Adrenal gland (tissue), 5 donors: Measurements from ENCODE around the gene CRISPLD2.

Experiments
- POLR2A ChIP-seq, 2 donors: fragments of 450-650 bp; IDR thresholded peaks; one replicate each; pipeline ENCODE4 v1.6.1; 2017; ENCODE audit warnings: antibody characterized with exemption in 2 of 2, mild to moderate bottlenecking in 2 of 2, moderate library complexity in 1 of 2
- TF ChIP-seq, protein P1 (sequence below), 6 experiments: fragments of 450-650 bp in 4 of 6; fragments of 200-600 bp in 2 of 6; sonication (generic) in 1 of 6; IDR thresholded peaks; 1 replicate in 5 of 6; 2 replicates in 1 of 6; pipeline versions ENCODE4 v1.5.1 to v1.8.0; 2016 to 2021; ENCODE audit warnings: antibody characterized with exemption in 6 of 6, mild to moderate bottlenecking in 2 of 6, moderate library complexity in 1 of 6
- donor health status: DM: no; HTN: no; CAD: no.

DNA sequence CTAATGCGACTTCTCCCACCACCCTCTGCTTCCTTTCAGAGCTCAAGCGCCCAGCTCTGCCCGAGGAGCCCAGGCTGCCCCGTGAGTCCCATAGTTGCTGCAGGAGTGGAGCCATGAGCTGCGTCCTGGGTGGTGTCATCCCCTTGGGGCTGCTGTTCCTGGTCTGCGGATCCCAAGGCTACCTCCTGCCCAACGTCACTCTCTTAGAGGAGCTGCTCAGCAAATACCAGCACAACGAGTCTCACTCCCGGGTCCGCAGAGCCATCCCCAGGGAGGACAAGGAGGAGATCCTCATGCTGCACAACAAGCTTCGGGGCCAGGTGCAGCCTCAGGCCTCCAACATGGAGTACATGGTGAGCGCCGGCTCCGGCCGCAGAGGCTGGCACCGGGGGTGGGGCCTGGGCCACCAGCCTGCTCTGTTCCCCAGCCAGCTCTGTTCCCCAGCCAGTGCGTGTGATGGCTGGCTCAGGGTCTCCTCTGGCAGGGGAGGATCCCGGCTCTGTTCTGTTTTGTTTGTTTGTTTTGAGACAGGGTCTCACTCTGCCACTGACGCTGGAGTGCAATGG, 18.7 kb downstream of the CRISPLD2 start:
- TF ChIP-seq, protein P1, sequence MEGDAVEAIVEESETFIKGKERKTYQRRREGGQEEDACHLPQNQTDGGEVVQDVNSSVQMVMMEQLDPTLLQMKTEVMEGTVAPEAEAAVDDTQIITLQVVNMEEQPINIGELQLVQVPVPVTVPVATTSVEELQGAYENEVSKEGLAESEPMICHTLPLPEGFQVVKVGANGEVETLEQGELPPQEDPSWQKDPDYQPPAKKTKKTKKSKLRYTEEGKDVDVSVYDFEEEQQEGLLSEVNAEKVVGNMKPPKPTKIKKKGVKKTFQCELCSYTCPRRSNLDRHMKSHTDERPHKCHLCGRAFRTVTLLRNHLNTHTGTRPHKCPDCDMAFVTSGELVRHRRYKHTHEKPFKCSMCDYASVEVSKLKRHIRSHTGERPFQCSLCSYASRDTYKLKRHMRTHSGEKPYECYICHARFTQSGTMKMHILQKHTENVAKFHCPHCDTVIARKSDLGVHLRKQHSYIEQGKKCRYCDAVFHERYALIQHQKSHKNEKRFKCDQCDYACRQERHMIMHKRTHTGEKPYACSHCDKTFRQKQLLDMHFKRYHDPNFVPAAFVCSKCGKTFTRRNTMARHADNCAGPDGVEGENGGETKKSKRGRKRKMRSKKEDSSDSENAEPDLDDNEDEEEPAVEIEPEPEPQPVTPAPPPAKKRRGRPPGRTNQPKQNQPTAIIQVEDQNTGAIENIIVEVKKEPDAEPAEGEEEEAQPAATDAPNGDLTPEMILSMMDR (IDR thresholded peaks at IDR 0.05), result no peak
- no peak for TF ChIP-seq POLR2A (IDR thresholded peaks at IDR 0.05)
